H9 (cell line): Measurements from ENCODE around the gene SYT11. TPM values are rescaled to one million over a fixed set of nuclear protein-coding genes. Genes with fewer than 3 reads are reported as not detected.

Experiments
- DNase-seq: peaks from one replicate; pipeline ENCODE4 v3.0.0-alpha.2; 2017
- H2AFZ ChIP-seq: one replicate; pipeline ENCODE4 v1.6.1; 2013; ENCODE audit warnings: mild to moderate bottlenecking, low read length, control low read depth, moderate library complexity
- H2AK5ac ChIP-seq: 2 replicates; pipeline ENCODE4 v1.6.1; 2013; ENCODE audit warnings: low read length, control low read depth, mixed read lengths; ENCODE audit not compliant: insufficient read length
- H2BK120ac ChIP-seq: one replicate; pipeline ENCODE4 v1.6.1; 2013; ENCODE audit warnings: low read depth, mild to moderate bottlenecking, low read length, control low read depth, inconsistent platforms; ENCODE audit not compliant: poor library complexity, severe bottlenecking
- H2BK12ac ChIP-seq: 2 replicates; pipeline ENCODE4 v1.6.1; 2013; ENCODE audit warnings: low read length, control low read depth, mixed read lengths, low read depth; ENCODE audit not compliant: insufficient read length
- H2BK15ac ChIP-seq: 2 replicates; pipeline ENCODE4 v1.6.1; 2013; ENCODE audit warnings: low read depth, low read length, control low read depth
- H2BK20ac ChIP-seq: one replicate; pipeline ENCODE4 v1.6.1; 2013; ENCODE audit warnings: low read depth, mild to moderate bottlenecking, low read length, control low read depth, inconsistent platforms; ENCODE audit not compliant: poor library complexity, severe bottlenecking
- H2BK5ac ChIP-seq: 2 replicates; pipeline ENCODE4 v1.6.1; 2013; ENCODE audit warnings: low read length, control low read depth, mixed read lengths; ENCODE audit not compliant: insufficient read length
- H3K14ac ChIP-seq: 2 replicates; pipeline ENCODE4 v1.6.1; 2013; ENCODE audit warnings: low read length, control low read depth; ENCODE audit not compliant: insufficient read depth
- H3K18ac ChIP-seq: 2 replicates; pipeline ENCODE4 v1.6.1; 2013; ENCODE audit warnings: low read depth, mild to moderate bottlenecking, mixed read lengths, low read length, control low read depth; ENCODE audit not compliant: insufficient read length
- H3K23ac ChIP-seq: 2 replicates; pipeline ENCODE4 v1.6.1; 2013; ENCODE audit warnings: low read length, control low read depth, mixed read lengths, low read depth; ENCODE audit not compliant: insufficient read length
- H3K23me2 ChIP-seq: 2 replicates; pipeline ENCODE4 v1.6.1; 2013; ENCODE audit warnings: low read depth, mild to moderate bottlenecking, mixed read lengths, low read length, control low read depth; ENCODE audit not compliant: insufficient read length, poor library complexity, severe bottlenecking
- H3K27ac ChIP-seq: 2 replicates; pipeline ENCODE4 v1.5.1; 2013; ENCODE audit warnings: low read length, control low read depth, mixed read lengths, low read depth; ENCODE audit not compliant: insufficient read length
- H3K27me3 ChIP-seq: 2 replicates; pipeline ENCODE4 v1.6.1; 2013; ENCODE audit warnings: low read length, control low read depth, inconsistent platforms; ENCODE audit not compliant: insufficient read depth
- H3K4ac ChIP-seq: 2 replicates; pipeline ENCODE4 v1.6.1; 2013; ENCODE audit warnings: low read depth, mild to moderate bottlenecking, control low read depth, inconsistent platforms, low read length, moderate library complexity
- H3K4me1 ChIP-seq: 2 replicates; pipeline ENCODE4 v1.6.1; 2013; ENCODE audit warnings: low read length, control low read depth, inconsistent platforms; ENCODE audit not compliant: insufficient read depth
- H3K4me2 ChIP-seq: 2 replicates; pipeline ENCODE4 v1.6.1; 2013; ENCODE audit warnings: low read length, control low read depth, mixed read lengths; ENCODE audit not compliant: insufficient read length, insufficient read depth
- H3K56ac ChIP-seq: 2 replicates; pipeline ENCODE4 v1.6.1; 2013; ENCODE audit warnings: low read depth, mild to moderate bottlenecking, mixed read lengths, low read length, control low read depth; ENCODE audit not compliant: insufficient read length
- H3K79me1 ChIP-seq: 2 replicates; pipeline ENCODE4 v1.6.1; 2013; ENCODE audit warnings: low read depth, mild to moderate bottlenecking, moderate library complexity, low read length, control low read depth, inconsistent platforms; ENCODE audit not compliant: insufficient read depth, poor library complexity, severe bottlenecking
- H3K79me2 ChIP-seq: 2 replicates; pipeline ENCODE4 v1.6.1; 2013; ENCODE audit warnings: low read length, control low read depth, inconsistent platforms; ENCODE audit not compliant: insufficient read depth
- H3K9ac ChIP-seq: 2 replicates; pipeline ENCODE4 v1.6.1; 2013; ENCODE audit warnings: low read length, control low read depth, mixed read lengths; ENCODE audit not compliant: insufficient read length; ENCODE audit errors: extremely low read depth
- H3K9me3 ChIP-seq: one replicate; pipeline ENCODE4 v1.6.1; 2013; ENCODE audit warnings: low read depth, low read length, inconsistent platforms; ENCODE audit not compliant: control insufficient read depth
- H3T11ph ChIP-seq: one replicate; pipeline ENCODE4 v1.6.1; 2013; ENCODE audit warnings: mild to moderate bottlenecking, low read length, control low read depth, inconsistent platforms
- H4K20me1 ChIP-seq: one replicate; pipeline ENCODE4 v1.6.1; 2013; ENCODE audit not compliant: control insufficient read depth, insufficient read length, insufficient read depth
- H4K5ac ChIP-seq: 2 replicates; pipeline ENCODE4 v1.6.1; 2013; ENCODE audit warnings: low read depth, mild to moderate bottlenecking, mixed read lengths, low read length, control low read depth; ENCODE audit not compliant: insufficient read length
- H4K8ac ChIP-seq: replicated peaks from 2 replicates; pipeline ENCODE4 v1.6.1; 2013; ENCODE audit warnings: low read length, control low read depth, mixed read lengths, low read depth; ENCODE audit not compliant: insufficient read length
- H4K91ac ChIP-seq: 2 replicates; pipeline ENCODE4 v1.6.1; 2013; ENCODE audit warnings: low read depth, mild to moderate bottlenecking, moderate library complexity, mixed read lengths, low read length, control low read depth; ENCODE audit not compliant: insufficient read length
- H3K27ac Mint-ChIP-seq, 3 experiments: 2 replicates in 2 of 3; 3 replicates in 1 of 3; pipeline ENCODE4 v1.8.0; 2020 to 2021; ENCODE audit warnings: mixed read lengths in 3 of 3, mild to moderate bottlenecking in 1 of 3, moderate library complexity in 1 of 3
- H3K27me3 Mint-ChIP-seq: 2 replicates; pipeline ENCODE4 v1.8.0; 2021; ENCODE audit warnings: low read depth, mild to moderate bottlenecking, moderate library complexity, mixed read lengths
- H3K36me3 Mint-ChIP-seq, 3 experiments: 2 replicates in 2 of 3; 3 replicates in 1 of 3; pipeline ENCODE4 v1.8.0; 2020 to 2021; ENCODE audit warnings: low read depth in 3 of 3, mixed read lengths in 3 of 3; ENCODE audit not compliant: insufficient read depth in 1 of 3
- H3K4me1 Mint-ChIP-seq, 2 experiments: 2 replicates each; pipeline ENCODE4 v1.8.0; 2020; ENCODE audit warnings: mixed read lengths in 2 of 2
- H3K4me3 Mint-ChIP-seq, 2 experiments: 2 replicates in 1 of 2; 3 replicates in 1 of 2; pipeline ENCODE4 v1.8.0; 2020 to 2021; ENCODE audit warnings: mild to moderate bottlenecking in 2 of 2, mixed read lengths in 2 of 2, moderate library complexity in 1 of 2
- H3K9me3 Mint-ChIP-seq, 2 experiments: 2 replicates in 1 of 2; 3 replicates in 1 of 2; pipeline ENCODE4 v1.8.0; 2020; ENCODE audit warnings: mild to moderate bottlenecking in 2 of 2, mixed read lengths in 2 of 2, moderate library complexity in 1 of 2
- WGBS: extraction: QIAGEN DNeasy Blood & Tissue Kit; methylation state at CpG from one replicate; pipeline ENCODE4 v1.1.7; 2013; ENCODE audit warnings: missing lambda C conversion rate, low lambda C conversion rate, mixed read lengths; ENCODE audit not compliant: insufficient read length; ENCODE audit errors: extremely low coverage; 5-methylcytosine and 5-hydroxymethylcytosine counted together
- total RNA-seq: library from RNA; stranded (reverse); gene quantifications from 2 replicates; pipeline ENCODE4 v1.2.1, GENCODE V29; 2021
- TF ChIP-seq, protein P1 (sequence below): fragments of 200-600 bp; sonication (generic); conservative IDR thresholded peaks from 3 replicates; pipeline ENCODE4 v1.8.0; 2021; ENCODE audit warnings: antibody characterized with exemption, mild to moderate bottlenecking

SYT11 gene
- total RNA-seq, 1 experiment from 2014 or later: 0.28 TPM

DNA sequence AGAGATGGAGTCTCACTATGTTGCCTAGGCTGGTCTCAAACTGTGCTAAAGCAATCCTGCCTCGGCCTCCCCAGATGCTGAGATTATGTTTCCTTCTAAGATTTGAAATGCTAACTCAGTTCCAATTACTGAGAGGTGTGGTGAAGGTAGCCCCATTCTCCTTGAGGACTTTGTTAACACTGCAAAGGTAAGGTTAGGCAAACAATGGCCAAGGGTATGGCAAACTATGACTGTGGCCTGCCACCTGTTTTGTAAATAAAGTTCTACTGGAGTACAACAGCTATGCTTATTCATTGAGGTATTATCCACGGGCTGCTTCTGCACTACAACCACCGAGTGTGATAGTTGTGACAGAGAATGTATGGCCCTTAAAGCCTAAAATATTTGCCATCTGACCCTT is 61.4 kb downstream of the SYT11 start:
- no peak overlapping the region for H2BK120ac ChIP-seq
- no peak overlapping the region for H3T11ph ChIP-seq
- Mint-ChIP-seq H3K4me1 (no peaks in the 10 kb centered on the region), H3K9me3 (no peaks in the 10 kb centered on the region), H3K4me3 (no peak overlapping the region), H3K27me3 (no peaks in the 10 kb centered on the region), H3K27ac (no peak overlapping the region; a peak in 1 of 7 replicates), H3K36me3 (peaks cover 63 to 95% (median 91%) of the 10 kb centered on the region in 3 experiments)
- WGBS: no CpG with 5 or more reads among the region's 3 CpGs
- no peaks in the 10 kb centered on the region for H4K20me1 ChIP-seq
- no peak overlapping the region for H2AK5ac ChIP-seq
- H3K9ac ChIP-seq: no peak overlapping the region
- no peak overlapping the region for H2AFZ ChIP-seq
- no peak overlapping the region for H3K4me2 ChIP-seq
- no peak overlapping the region for H3K14ac ChIP-seq
- H2BK12ac ChIP-seq: no peak overlapping the region
- no peaks in the 10 kb centered on the region for H3K4me1 ChIP-seq
- H2BK5ac ChIP-seq: no peak overlapping the region
- TF ChIP-seq, protein P1, sequence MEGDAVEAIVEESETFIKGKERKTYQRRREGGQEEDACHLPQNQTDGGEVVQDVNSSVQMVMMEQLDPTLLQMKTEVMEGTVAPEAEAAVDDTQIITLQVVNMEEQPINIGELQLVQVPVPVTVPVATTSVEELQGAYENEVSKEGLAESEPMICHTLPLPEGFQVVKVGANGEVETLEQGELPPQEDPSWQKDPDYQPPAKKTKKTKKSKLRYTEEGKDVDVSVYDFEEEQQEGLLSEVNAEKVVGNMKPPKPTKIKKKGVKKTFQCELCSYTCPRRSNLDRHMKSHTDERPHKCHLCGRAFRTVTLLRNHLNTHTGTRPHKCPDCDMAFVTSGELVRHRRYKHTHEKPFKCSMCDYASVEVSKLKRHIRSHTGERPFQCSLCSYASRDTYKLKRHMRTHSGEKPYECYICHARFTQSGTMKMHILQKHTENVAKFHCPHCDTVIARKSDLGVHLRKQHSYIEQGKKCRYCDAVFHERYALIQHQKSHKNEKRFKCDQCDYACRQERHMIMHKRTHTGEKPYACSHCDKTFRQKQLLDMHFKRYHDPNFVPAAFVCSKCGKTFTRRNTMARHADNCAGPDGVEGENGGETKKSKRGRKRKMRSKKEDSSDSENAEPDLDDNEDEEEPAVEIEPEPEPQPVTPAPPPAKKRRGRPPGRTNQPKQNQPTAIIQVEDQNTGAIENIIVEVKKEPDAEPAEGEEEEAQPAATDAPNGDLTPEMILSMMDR: no peak
- H3K79me2 ChIP-seq: no peaks in the 10 kb centered on the region
- no peaks in the 10 kb centered on the region for H3K9me3 ChIP-seq
- no peak overlapping the region for H4K8ac ChIP-seq
- no peaks in the 10 kb centered on the region for H3K23me2 ChIP-seq
- no peak overlapping the region for H3K4ac ChIP-seq
- H3K27me3 ChIP-seq: no peaks in the 10 kb centered on the region
- H4K91ac ChIP-seq: no peak overlapping the region
- H3K18ac ChIP-seq: no peak overlapping the region
- H2BK15ac ChIP-seq: no peak overlapping the region
- DNase-seq: no peak
- H2BK20ac ChIP-seq: no peak overlapping the region
- H3K23ac ChIP-seq: no peak overlapping the region
- no peak overlapping the region for H3K56ac ChIP-seq
- H4K5ac ChIP-seq: no peak overlapping the region
- H3K79me1 ChIP-seq: no peaks in the 10 kb centered on the region
- H3K27ac ChIP-seq: no peak overlapping the region
